Measurements from ENCODE around the gene UFM1.
A peak's percentile ranks its signal among the peaks of the same experiment; 100 is the strongest.
"Not testable (repeated sequence)": the region's sequence is repeated elsewhere in the genome, so short reads cannot be mapped to it uniquely, and the experiment has no call there.

UFM1 gene

DNA sequence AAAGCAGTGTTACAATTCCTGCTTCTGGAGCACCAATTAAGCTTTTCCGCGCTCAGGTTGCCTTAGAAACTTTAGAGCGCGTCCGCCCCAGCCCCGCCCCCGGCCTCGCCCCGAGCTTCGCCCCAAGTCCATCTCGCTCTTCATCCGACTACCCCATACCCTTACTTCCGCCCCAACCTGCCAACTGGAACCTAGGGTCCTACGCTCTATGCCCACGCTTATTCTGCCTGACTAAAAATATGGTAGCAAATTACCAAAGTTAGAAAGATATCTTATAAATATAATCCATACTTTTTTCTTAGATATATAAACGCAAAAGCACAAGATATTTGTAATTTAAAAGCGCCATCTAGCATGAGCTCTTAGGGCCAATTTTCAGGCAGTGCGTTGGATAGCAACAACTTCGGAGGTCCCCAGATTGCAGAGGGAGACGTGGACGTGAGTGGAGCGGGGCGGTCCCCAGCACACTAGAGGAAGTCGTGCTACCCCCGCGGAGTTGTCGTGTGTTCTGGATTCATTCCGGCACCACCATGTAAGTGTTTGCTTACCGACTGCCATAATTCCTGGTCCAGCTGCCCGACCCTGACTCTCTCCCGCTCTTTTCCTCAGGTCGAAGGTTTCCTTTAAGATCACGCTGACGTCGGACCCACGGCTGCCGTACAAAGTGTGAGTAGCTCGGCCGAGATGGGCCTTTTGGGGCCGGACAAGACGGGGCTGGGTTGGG, at the start of gene UFM1:
UFM1 (plus strand) TSS at position 462 of the 724 bp plus-strand sequence; CDS start at position 531, 69 bp downstream.
- peak; percentile 90 for DNase-seq

DNA sequence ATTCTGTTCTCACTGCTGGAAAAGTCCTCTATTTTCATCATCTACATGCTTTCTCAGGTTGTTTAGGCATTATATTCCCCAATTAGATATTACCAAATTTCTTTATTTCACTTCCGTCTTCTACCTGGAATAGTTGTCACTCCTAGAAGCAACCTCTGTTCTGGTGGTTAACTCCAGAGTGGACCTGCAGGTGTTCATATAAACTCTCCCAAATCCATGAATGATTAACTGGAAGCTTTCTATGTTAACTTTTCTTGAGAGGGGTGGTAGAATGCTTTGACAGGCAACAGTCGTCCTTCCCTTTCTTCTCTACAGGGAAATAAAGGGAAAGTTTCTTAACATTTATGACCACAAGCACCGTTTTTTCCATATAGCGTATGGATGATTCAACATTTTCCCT, 48.4 kb upstream of the UFM1 start:
- no peak for DNase-seq

DNA sequence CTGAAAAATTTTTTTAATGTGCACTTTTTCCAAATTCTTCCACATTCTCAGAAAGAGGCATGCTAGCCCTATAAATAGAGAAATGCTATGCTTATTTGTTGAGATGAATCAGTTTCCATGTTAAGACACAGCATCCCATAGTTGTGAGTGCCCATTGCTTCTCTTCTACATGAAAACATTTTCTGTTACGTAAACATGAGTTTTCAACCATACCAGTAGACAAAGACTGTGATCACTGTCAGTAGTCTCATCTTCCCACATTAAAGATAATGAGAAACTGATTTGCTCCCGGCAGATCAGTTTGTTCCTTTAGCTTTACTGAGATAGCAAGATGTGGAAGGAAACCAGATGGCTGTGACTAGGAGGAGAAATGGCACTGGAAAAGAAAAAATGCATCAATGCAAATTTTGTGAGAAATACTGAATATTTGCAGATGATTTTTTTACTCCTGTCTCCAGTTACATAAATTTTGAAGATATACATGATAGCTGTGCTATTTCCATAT, 45.8 kb upstream of the UFM1 start:
- DNase-seq = no peak

GRCh38 chr13:38308736-38309135, 40.9 kb upstream of the UFM1 start:
- DNase-seq = no peak

DNA sequence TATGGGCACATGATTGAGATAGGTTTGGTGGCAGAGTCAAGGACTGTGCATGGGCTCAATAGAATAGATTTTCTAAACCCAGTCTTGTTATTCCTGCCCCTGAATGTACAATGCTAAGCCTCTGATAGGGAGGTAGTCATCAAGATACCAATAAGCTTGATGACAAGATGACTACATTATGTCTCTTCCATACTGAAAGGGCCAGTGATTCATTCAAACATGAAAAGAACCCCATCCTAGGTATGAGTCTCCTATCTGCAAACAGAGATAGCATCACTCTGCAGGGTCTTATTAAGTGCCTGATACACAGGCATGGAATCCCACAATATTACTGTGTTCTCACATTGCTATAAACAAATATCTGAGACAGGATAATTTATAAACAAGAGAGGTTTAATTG, 40.3 kb upstream of the UFM1 start:
- DNase-seq = no peak

- not testable (repeated sequence) for DNase-seq
Observed at GRCh38 chr13:38311175-38311574, 38.5 kb upstream of the UFM1 start.

GRCh38 chr13:38316129-38316528, 33.5 kb upstream of the UFM1 start:
- no peak for DNase-seq

GRCh38 chr13:38321654-38322053, 28.0 kb upstream of the UFM1 start:
- DNase-seq = no peak

GRCh38 chr13:38325426-38325825, 24.2 kb upstream of the UFM1 start:
- no peak for DNase-seq

DNA sequence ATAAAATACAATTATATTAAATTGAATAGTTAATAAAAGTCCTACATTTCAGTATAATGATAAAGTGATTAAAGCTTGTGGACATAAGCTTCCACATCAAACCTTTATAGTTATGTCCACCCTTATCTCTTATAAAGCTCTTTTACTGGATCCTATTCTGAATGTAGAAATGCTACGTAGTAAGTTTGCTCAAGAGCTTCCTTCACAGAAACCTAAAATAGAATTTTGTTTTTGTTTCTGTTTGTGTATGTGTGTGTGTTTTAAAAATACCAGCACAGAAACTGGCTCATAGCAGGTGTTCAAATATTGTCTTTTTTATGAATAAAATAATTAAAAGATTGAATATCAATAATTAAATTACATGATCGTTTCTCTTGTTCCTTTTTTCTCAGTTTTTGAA, 21.0 kb upstream of the UFM1 start:
- no peak for DNase-seq

DNA sequence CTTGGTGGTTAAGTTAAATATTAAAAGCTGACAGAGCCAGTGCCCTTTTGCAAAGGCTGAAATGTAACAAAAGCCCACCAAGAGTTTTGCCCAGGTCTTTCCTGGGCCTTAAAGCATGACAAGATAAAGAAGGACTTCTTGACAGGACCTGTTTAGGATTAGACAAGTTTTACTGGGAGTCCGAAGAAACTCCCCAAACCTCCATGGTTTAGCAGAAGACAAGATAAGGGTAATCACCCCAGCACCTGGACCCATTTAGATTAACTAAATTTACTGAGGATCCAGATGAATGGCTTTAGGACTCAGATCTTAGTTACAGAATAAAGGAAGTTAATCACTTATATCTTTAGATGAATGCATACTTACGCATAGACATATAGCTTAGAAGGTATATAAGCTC, 14.8 kb upstream of the UFM1 start:
- DNase-seq = no peak

DNA sequence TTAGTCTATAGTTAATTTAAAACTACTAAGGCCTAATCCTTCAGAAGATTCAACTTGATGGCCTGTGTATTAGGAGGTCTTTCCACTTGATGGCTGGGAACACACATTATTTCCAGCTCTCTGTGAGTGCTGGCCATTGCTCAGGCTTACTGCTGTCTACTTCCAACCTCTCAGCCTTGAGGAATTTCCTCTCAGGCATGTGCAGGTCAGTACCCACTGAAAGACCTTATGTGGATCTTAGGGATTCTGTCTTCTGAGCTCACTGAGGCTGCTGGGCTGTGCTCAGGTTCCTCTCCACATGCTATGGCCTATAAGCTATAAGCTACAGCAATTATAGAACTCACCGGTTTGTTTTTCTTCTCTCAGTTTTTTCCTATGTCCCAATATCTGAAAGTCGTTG, 11.6 kb upstream of the UFM1 start:
- no peak for DNase-seq

DNA sequence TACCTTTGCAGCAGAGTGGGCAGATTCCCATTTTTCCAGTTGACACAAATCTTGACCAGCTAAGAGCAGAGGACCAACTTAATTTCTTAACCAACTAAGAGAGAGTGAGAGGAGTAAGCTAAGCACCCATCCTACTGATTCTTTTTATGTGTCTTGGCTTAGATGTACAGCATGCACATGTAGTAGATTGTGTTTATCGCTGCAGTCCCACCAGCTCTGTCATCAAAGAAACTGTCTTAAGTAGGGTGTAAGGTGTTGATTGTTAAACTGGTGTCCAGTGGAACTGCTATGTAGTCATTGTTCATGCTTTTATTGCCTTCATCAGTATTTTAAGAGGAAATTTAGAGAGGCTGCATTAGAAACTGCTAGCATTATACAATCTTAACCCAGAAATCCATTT, 9.0 kb upstream of the UFM1 start:
- no peak for DNase-seq

DNA sequence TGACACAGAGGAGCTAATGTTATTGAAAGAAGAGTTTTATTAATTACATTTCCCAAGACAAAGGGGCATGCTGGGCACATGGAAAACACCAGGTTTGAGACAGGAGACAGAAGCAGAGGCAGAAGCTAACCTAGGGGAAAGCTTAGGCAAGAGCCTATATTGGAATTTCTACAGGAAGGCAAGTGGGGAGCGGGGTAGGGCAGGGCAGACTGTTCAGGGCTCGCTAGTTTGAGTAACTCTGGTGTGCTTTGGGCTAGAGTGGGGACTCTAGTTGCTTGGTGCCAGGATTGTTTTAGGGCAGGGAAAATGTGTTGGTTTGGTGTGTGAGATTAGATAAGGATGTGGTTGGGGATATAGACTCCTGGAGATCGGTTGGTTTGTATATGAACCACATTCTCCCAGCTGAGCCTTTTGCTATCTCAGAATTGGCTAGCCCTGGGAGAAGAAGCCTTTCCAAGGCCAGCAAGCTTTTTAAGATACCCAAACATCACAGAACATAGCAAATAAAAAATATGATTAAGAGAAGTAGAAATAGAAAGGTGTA, 8.4 kb upstream of the UFM1 start:
- no peak for DNase-seq

DNA sequence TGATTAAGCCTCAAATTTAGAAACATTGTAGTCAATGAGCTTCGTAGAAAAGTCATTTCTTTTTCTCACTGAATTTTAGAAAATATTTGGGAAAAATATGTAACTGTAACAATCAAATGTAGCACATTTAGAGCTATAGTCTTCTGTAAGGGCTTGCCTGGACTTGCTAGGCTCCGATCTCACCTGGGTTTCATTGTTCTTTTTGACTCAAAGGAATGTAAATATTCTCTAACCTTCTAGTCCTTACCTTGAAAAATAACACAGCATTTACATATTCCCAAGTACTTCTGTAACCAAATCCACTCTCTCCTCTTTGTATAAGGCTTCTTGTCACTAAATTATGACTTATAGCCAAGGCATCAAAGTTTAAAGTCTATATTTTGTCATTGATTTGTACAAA, 2.9 kb upstream of the UFM1 start:
- no peak for DNase-seq

- peak; percentile 60 for DNase-seq
Observed at GRCh38 chr13:38348861-38349389, 726 bp upstream of the UFM1 start.

- peak; percentile 60 for DNase-seq
Observed at GRCh38 chr13:38350114-38350617, 515 bp downstream of the UFM1 start.

- DNase-seq = no peak
Observed at GRCh38 chr13:38355595-38356119, 6.0 kb downstream of the UFM1 start.

- no peak for DNase-seq
Observed at GRCh38 chr13:38358684-38359083, 9.0 kb downstream of the UFM1 start.

DNA sequence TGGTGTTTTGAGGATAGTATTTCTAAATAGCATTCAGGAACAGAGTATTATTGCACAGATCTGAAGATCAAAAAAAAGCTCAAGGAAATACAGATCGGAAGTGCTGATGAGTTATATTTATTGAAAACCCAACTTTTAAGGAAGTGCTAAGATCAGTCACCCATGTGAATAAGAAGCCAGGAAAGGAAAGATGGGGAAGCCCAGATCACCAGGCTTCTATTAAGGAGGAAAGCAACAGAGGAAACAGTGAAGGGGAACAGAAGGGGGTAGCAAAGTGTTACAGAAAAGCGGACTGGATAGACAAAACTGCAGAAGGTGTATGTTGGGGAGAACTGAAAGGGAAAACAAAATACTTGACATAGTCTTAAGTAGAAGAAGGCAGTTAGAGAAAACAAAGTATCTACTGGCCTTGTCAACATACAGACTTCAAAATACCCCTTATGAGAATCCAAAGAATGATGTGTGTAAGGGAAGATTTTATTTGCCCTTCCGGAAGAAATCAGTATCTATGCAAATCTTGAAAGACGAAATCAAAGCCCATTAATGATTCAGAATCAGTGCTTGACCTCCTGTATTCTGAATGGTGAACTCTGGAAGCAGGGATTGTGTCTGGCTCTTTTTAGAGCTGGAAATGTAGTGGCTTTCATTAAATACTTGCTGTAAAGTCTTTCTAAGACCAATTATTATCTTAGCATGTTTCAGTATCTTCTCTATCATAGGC, 12.1 kb downstream of the UFM1 start:
- DNase-seq = no peak

- no peak for DNase-seq
Observed at GRCh38 chr13:38363219-38363618, 13.6 kb downstream of the UFM1 start.

- not testable (repeated sequence) for DNase-seq
Observed at GRCh38 chr13:38363746-38364145, 14.1 kb downstream of the UFM1 start.

DNA sequence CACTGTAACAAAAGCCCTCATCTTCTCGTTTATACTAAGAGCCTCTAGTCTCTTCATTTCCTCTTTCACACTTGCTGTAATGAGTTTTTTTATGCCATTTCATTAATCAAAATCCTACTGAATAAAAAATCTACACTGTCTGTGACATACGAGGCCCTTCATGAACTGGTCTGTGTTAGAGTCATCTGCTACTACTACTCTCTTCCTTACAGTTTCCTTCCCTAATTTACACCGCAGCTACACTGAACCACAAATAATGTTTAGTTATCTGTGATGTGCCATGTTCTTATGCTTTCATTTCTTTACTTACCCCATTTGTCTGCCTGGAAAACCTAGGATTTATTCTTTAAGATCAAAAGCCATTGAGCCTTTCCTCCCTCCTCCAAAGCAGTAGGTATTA, 16.0 kb downstream of the UFM1 start:
- no peak for DNase-seq
